Cortex of kidney (tissue), 1 donor: ENCODE results near the gene FRMD4A.
"Not testable (repeated sequence)": the region's sequence is repeated elsewhere in the genome, so short reads cannot be mapped to it uniquely, and the experiment has no call there.

ENCODE experiments used
- DNase-seq: peaks from one replicate; lab custom pipeline; 2025; lab: John Stamatoyannopoulos, UW

FRMD4A gene

GRCh38 chr10:13909516-13910258, 421.0 kb downstream of the FRMD4A start:
- DNase-seq, result no peak

DNA sequence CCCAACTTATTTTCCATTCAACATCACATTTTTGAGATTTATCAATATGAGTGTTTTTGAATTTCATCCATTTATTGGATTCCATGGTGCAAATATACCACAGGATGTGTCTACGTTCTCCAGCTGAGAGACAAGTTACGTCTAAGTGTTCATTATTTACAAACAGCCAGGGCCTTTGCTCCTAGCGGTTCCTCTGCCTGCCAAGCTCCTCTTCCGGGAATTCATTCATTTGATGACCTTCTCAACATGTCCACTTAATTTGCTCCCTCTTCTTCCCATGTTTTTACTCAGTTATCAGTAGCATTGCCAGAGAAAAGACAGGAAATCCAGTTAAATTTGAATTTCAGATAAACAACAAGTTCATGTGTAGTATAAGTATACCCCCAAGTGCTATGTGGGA, 422.2 kb downstream of the FRMD4A start:
- DNase-seq, result no peak

GRCh38 chr10:13907570-13907969, 423.2 kb downstream of the FRMD4A start:
- DNase-seq, result no peak

GRCh38 chr10:13905281-13905680, 425.4 kb downstream of the FRMD4A start:
- DNase-seq, result no peak

DNA sequence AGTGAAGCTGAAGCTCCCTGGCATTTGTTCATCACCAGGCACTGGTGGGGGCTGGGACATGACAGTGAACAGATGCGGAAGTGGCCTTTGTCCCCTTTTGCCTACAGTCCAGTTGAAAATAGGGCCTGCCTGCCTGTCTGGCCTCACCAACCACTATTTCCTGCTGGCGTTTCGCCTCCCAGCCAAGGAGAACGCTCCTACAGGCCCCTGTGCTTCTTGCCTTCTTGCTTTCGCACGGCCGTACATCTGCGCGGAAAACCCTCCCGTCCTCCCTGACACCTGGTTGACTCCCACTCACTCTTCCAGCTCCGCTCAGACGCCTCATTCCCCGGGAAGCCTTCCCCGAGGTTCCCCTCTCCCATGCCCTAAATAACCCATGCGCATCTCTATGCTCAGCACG, 426.7 kb downstream of the FRMD4A start:
- DNase-seq, result no peak

DNA sequence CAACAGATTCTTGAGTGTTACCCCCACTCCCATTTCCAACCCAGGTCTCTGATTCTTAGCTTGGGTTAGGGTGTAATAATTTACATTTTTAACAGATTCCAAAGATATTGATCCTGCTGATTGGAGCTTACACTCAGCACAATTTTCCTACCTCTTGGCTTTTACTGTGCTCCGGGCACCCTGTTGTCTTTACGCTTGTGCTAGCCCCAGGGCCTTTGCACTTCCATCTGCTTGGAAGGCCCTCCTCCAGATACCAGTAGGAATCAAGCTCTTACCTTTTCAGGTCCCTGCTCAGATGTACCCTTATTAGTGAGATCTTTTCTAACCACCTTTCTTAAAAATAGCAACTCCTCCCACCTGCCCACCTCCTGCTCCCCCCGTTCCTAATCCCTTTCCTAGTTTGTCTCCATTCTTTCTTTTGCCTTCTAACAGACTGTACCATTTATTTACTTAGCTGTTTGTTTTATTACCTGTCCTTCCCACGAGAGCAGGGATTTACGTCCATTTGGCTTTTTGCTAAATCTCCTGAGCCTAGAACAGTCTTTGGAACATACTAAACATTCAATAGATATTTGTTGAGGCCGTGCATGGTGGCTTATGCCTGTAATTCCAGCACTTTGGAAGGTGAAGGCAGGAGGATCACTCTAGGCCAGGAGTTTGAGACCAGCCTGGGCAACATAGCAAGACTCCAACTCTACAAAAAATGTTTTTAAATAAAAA, 427.7 kb downstream of the FRMD4A start:
- no peak for DNase-seq

- DNase-seq, result no peak
These were observed 430.8 kb downstream of the FRMD4A start for GRCh38 chr10:13899941-13900340.

DNA sequence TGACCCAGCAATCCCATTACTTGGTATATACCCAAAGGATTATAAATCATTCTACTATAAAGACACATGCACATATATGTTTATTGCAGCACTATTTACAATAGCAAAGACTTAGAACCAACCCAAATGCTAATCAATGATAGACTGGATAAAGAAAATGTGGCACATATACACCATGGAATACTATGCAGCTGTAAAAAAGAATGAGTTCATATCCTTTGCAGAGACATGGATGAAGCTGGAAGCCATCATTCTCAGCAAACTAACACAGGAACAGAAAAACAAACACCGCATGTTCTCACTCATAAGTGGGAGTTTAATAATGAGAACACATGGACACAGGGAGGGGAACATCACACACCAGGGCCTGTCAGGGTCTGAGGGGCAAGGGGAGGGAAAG, 434.6 kb downstream of the FRMD4A start:
- not testable (repeated sequence) for DNase-seq

GRCh38 chr10:13894412-13895093, 436.2 kb downstream of the FRMD4A start:
- DNase-seq, result no peak

- DNase-seq, result no peak
These were observed 436.8 kb downstream of the FRMD4A start for GRCh38 chr10:13893926-13894325.

DNA sequence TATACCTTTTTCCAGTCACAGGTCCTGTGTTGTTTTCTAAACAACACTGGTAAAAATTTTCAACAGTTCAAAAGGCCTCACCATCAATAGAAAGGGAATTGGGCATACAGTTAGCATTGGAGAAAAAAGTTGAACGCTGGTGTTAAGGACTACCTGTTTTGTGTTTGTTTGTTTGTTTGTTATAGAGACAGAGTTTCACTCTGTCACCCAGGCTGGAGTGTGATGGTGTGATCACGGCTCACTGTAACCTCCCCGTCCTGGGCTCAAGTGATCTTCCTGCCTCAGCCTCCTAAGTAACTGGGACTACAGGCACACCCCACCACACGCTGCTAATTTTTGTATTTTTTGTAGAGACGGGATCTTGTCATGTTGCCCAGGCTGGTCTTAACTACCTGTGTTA, 437.9 kb downstream of the FRMD4A start:
- DNase-seq, result no peak

DNA sequence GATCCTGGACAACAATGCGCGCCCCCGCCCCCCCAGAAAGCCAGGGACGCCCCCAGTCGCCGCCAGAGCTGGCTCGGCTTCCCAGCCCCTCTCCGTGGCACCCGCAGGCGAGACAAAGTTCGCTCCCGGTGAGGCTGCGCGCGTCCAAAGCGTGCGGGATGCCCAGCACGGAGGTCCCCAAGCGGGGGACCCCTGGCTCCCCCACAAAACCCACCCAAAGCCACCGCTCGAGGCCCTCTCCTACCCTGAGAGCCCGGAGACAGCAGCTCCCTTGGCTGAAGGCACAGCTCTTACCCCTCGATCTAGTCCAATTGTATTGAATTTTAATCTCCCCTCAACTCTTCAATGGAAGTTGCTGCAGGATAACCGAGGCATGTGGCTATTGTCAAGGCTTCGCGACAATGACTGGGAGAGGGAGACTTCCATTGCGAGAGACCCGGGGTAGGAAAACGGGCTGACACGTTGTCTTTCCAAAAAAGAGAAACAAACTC, 438.7 kb downstream of the FRMD4A start:
- no peak for DNase-seq

DNA sequence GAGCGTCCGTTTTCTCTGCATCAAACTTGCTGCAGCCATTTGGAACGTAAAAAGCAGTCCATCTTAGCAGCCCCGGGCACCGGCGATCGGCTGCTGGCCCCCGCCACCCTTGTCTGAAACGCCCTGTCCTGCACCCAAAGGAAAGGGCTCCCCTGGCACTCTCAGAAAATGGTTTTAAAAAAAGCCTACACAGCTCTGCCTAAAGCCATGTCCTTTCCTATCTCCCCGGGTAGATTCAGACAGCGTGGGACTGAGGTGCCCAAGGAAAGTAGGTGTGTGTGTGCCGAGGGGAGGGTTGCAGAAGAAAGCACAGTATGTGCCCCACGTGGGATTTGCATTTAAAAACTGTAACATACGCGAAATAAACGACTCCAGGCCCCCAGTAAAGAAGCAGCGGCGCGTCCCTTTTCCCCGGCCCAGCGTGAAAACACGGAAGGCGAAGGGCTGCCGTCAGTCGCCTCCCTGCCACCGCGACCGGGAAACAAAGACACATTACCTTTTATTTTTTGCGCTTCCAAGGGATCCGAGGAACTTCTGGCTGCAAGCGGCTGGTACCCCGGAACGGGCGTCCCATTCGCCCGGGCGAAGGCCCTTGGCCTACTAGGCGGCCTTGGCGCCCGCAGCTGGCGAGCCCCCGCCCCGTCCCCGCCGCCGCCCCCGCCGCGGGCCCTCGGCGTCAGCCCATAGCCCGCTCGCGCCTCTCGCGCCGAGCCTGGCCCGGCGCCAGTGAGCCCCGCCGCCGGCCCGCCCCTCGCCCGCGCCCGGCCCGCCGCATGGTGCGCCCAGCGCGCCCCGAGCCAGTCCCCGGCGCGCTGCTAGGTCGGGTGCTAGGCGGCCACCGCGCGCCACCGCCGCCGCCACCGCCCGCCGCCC, 439.4 kb downstream of the FRMD4A start:
- no peak for DNase-seq

DNA sequence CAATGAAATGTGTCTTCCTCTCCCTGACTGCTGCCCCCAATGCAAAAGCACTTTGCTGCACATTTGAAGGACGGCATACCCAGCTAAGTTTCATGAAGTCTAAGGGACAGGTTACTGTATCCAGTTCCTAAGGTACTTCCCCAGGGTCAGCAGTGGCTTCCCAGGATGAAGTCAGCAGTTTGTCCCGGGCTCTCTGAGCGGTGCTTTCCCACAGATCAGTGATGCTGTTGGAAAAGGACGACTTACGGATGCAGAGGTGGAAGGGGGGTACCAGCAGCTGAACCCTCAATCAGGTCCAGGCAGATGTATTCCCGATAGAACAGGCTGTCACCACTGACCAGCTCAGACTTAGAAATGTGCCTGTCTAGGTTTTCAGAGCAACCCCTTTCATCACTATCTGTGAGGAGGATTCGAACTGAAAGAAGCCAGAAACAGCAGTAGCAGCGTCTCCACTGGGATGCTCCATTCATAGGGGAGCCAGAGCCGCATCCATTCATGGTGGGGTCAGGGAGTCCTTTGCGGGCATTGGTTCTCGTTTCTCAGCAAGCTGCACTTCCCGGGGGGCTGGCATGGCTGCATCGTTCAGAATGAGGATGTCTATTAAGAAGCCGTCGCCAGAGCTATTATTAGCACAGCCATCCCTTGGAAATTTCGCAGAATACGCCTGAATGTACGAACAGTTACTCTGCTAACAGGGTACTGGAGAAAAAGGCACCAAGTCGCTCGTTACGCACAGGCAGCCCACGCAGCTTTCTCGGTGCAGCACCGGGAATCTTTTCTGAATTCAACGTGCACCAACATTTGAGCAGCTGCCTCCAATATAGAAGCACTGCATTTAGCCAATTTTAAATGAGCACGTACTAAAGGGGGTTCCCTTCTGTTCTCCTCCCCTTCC, 440.2 kb downstream of the FRMD4A start:
- no peak for DNase-seq

DNA sequence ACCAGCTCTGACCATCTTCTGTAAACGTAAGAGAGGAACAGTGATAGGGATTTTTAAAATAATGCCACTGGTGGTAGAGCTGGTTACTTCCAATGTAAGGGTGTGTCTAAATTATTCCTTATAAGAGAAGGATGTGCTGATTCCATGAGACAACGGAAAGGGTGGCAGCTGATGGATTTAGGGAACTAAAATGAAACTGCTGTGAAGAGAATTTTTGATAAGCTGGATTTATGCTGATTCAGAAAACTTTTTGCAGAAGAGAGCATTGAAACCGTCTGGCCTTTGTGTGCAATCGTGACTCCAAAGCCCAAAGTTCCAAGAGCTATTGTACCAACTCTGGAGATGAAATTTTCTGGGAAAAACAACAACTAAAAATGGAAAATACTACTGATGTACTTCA, 443.0 kb downstream of the FRMD4A start:
- DNase-seq, result no peak

GRCh38 chr10:13885238-13885990, 445.3 kb downstream of the FRMD4A start:
- no peak for DNase-seq

DNA sequence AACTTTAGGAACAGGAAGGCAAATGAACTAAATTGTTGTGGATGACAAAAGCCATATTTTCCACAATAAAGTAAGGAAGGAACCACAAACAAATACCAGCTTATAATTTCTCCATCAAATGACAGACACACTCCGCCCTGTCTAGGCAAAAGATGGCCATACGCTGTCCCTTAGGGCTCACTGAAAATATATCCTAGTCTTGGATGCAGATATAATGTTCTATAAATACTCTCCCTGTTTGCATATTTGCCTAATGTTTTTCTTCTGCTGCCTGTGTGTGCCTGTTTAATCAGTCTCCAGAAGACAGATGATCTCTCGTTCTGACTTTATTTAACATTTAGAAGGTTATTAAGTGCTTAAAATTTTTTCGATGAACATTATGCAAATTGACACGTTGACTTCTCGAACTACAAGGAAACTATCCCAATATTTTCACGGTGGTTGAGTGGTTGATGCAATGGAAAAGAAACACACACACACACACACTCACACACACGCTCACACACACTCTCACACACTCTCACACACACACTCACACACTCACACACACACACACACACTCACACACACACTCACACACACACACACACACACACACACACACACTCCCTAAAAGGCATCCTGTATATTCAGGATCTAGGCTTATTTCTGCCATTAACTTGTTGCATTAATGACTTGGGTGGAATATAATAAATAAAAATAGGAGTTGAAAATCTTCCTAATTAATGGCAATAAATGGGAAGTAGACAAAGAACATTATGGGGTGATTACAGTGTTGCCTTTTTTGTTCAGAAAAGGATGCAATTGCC, 446.9 kb downstream of the FRMD4A start:
- no peak for DNase-seq

DNA sequence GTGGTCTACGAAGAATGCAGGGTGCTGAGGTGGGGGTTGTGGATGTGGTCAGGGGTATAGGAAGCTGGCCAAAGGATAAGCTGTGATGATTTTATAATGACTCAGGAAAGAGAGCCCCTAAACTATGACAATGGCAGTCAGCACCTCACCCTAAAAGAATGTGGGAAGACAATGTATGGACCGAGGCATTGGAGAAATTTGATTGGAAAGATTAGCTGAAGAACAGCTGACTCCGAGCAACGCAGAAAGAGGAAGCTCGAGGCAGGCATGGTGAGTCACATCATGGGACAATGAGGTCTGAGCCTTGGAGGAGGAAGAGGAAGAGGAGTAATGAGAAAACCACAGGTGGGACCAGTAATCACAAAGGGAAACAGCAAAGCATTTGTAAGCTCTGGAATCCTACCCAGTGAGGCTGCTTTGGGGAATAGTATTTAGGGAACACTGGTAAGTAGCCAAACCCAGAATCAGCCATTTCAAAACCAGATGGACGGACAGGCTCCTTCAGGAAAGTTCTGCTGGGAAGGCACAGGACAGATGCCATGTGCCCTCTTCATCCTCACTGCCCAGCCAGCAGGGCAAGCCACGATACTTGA, 448.5 kb downstream of the FRMD4A start:
- DNase-seq, result no peak

GRCh38 chr10:13880760-13881159, 450.0 kb downstream of the FRMD4A start:
- no peak for DNase-seq
